Posterior cingulate gyrus (tissue), 11 donors: Measurements from ENCODE around the gene MRPS12.

Experiments used
- DNase-seq, 10 donors: peaks; one replicate each; pipeline versions ENCODE4 v3.0.0 to v3.0.0-alpha.2; 2020 to 2021; ENCODE audit warnings: mixed read lengths in 3 of 10
- intact Hi-C: fragments of 100-400 bp; cut with DNase I; formaldehyde crosslinking; loops from one replicate; pipeline ENCODE4 v1.15.1; 2023

Gene MRPS12

GRCh38 chr19:38908911-38909310, 21.8 kb upstream of the MRPS12 start:
- intact Hi-C loops, result no loop called here
- DNase-seq, result peak in 1 of 10 donors; percentile 39

GRCh38 chr19:38910488-38910887, 20.3 kb upstream of the MRPS12 start:
- peak in 1 of 10 donors; percentile 15 for DNase-seq
- intact Hi-C loops, result no loop called here

- intact Hi-C loops, result no loop called here
- DNase-seq, result peak in 1 of 10 donors; percentile 64
Observed at GRCh38 chr19:38911388-38912001, 19.2 kb upstream of the MRPS12 start.

- intact Hi-C loops, result no loop called here
- DNase-seq, result peak in 2 of 10 donors; percentile 35 to 36
Observed at GRCh38 chr19:38912600-38913514, 17.9 kb upstream of the MRPS12 start.

- DNase-seq, result peak in 2 of 10 donors; percentile 5 to 36
- intact Hi-C loops, result no loop called here
Observed at GRCh38 chr19:38913958-38914357, 16.8 kb upstream of the MRPS12 start.

GRCh38 chr19:38915329-38916321, 15.1 kb upstream of the MRPS12 start:
- intact Hi-C loops, result no loop called here
- DNase-seq, result peak in 3 of 10 donors; percentile 61 to 79 (median 65)

- intact Hi-C loops, result no loop called here
Observed at GRCh38 chr19:38917516-38917915, 13.2 kb upstream of the MRPS12 start.

GRCh38 chr19:38917921-38918491, 12.7 kb upstream of the MRPS12 start:
- intact Hi-C loops, result no loop called here

More at GRCh38 chr19:38917516-38917915, 13.2 kb upstream of the MRPS12 start:
- no peak for DNase-seq

GRCh38 chr19:38918526-38918925, 12.2 kb upstream of the MRPS12 start:
- peak in 1 of 10 donors; percentile 73 for DNase-seq
- intact Hi-C loops, result no loop called here

More at GRCh38 chr19:38917921-38918491, 12.7 kb upstream of the MRPS12 start:
- peak in 1 of 10 donors; percentile 60 for DNase-seq

- intact Hi-C loops, result no loop called here
- peak in 1 of 10 donors; percentile 65 for DNase-seq
Observed at GRCh38 chr19:38919837-38920601, 10.7 kb upstream of the MRPS12 start.

GRCh38 chr19:38920602-38921419, 9.9 kb upstream of the MRPS12 start:
- intact Hi-C loops, result no loop called here
- DNase-seq, result no peak

GRCh38 chr19:38921420-38922274, 9.1 kb upstream of the MRPS12 start:
- DNase-seq, result peak in 1 of 10 donors; percentile 62
- intact Hi-C loops, result no loop called here

GRCh38 chr19:38922482-38922881, 8.3 kb upstream of the MRPS12 start:
- peak in 1 of 10 donors; percentile 22 for DNase-seq
- intact Hi-C loops, result no loop called here

GRCh38 chr19:38924388-38924787, 6.4 kb upstream of the MRPS12 start:
- DNase-seq, result peak in 2 of 10 donors; percentile 27 to 32
- intact Hi-C loops, result no loop called here

- intact Hi-C loops, result no loop called here
- DNase-seq, result no peak
Observed at GRCh38 chr19:38928391-38929001, 2.2 kb upstream of the MRPS12 start.

GRCh38 chr19:38929929-38930775, 592 bp upstream of the MRPS12 start, which contains the start of gene SARS2:
Gene SARS2 (minus strand): TSS chr19:38930763. CDS start chr19:38930736, 27 bp downstream.
- DNase-seq, result peak; percentile 82 to 99 (median 88)
- intact Hi-C loops, result loop anchor here (1.0 to 10.0 kb wide), 5 partner anchors 31 to 525 kb away; partner anchors contain the start of genes FAM98C, HNRNPL, NFKBIB and SIRT2
